Measurements from ENCODE around the gene CHAC1.
"Not testable (repeated sequence)": the region's sequence is repeated elsewhere in the genome, so short reads cannot be mapped to it uniquely, and the experiment has no call there.

GRCh38 chr15:40961740-40962139 is 8.5 kb downstream of the CHAC1 start:
- TF ChIP-seq, protein P1, sequence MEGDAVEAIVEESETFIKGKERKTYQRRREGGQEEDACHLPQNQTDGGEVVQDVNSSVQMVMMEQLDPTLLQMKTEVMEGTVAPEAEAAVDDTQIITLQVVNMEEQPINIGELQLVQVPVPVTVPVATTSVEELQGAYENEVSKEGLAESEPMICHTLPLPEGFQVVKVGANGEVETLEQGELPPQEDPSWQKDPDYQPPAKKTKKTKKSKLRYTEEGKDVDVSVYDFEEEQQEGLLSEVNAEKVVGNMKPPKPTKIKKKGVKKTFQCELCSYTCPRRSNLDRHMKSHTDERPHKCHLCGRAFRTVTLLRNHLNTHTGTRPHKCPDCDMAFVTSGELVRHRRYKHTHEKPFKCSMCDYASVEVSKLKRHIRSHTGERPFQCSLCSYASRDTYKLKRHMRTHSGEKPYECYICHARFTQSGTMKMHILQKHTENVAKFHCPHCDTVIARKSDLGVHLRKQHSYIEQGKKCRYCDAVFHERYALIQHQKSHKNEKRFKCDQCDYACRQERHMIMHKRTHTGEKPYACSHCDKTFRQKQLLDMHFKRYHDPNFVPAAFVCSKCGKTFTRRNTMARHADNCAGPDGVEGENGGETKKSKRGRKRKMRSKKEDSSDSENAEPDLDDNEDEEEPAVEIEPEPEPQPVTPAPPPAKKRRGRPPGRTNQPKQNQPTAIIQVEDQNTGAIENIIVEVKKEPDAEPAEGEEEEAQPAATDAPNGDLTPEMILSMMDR (IDR thresholded peaks at IDR 0.05; ENCODE audit: low read depth, low read length, poor library complexity, severe bottlenecking), result not testable (repeated sequence)
- TF ChIP-seq EZH2phosphoT487 (IDR thresholded peaks at IDR 0.05; ENCODE audit: borderline replicate concordance, low read length), result not testable (repeated sequence)

Measured in DOHH2 (cell line).